ENCODE data around the gene SSBP2. TPM values are rescaled to one million over a fixed set of nuclear protein-coding genes. Genes with fewer than 3 reads are reported as not detected.

SSBP2 gene
- total RNA-seq, 2 donors from 2014 or later, result 25.1 to 26.9 TPM

GRCh38 chr5:81708889-81709288 lies 42.0 kb downstream of the SSBP2 start:
- Histone ChIP-seq H3K4me3 (no peak overlapping the region), H3K27me3 (replicated peaks; ENCODE audit: insufficient read depth) (no peaks in the 10 kb centered on the region), H3K9me3 (no peaks in the 10 kb centered on the region), H3K27ac (no peak overlapping the region), H3K4me1 (replicated peaks) (no peaks in the 10 kb centered on the region), H3K36me3 (no peaks in the 10 kb centered on the region)
- TF ChIP-seq POLR2A (IDR thresholded peaks at IDR 0.05) (no peak), POLR2AphosphoS5 (IDR thresholded peaks at IDR 0.05) (no peak), CTCF (IDR thresholded peaks at IDR 0.05) (no peak)
- DNase-seq (ENCODE audit: low spot score), result no peak
- intact Hi-C loops (cut with DNase I), result no loop called here
- 33% methylated on average over 1 of the region's 1 CpG for WGBS

GRCh38 chr5:81703840-81704239 lies 47.1 kb downstream of the SSBP2 start:
- DNase-seq (ENCODE audit: low spot score), result no peak
- no peaks in the 10 kb centered on the region for H3K36me3 ChIP-seq
- no peak for TF ChIP-seq POLR2A (IDR thresholded peaks at IDR 0.05)
- intact Hi-C loops (cut with DNase I), result no loop called here
- 80% methylated on average over 2 of the region's 2 CpGs for WGBS
- H3K27ac ChIP-seq, result no peak overlapping the region
- H3K4me3 ChIP-seq, result no peak overlapping the region
- no peaks in the 10 kb centered on the region for H3K27me3 ChIP-seq (replicated peaks; ENCODE audit: insufficient read depth)
- H3K9me3 ChIP-seq, result no peaks in the 10 kb centered on the region
- no peaks in the 10 kb centered on the region for H3K4me1 ChIP-seq (replicated peaks)

GRCh38 chr5:81700166-81700565 lies 50.7 kb downstream of the SSBP2 start:
- H3K9me3 ChIP-seq, result no peaks in the 10 kb centered on the region
- intact Hi-C loops (cut with DNase I), result no loop called here
- no peak overlapping the region for H3K27ac ChIP-seq
- no peak for DNase-seq (ENCODE audit: low spot score)
- H3K27me3 ChIP-seq (replicated peaks; ENCODE audit: insufficient read depth), result no peaks in the 10 kb centered on the region
- H3K4me1 ChIP-seq (replicated peaks), result no peaks in the 10 kb centered on the region
- H3K36me3 ChIP-seq, result no peaks in the 10 kb centered on the region
- H3K4me3 ChIP-seq, result no peak overlapping the region
- TF ChIP-seq POLR2A (IDR thresholded peaks at IDR 0.05) (no peak), CTCF (IDR thresholded peaks at IDR 0.05) (no peak), POLR2AphosphoS5 (IDR thresholded peaks at IDR 0.05) (no peak)

- Histone ChIP-seq H3K36me3 (no peaks in the 10 kb centered on the region), H3K27ac (no peak overlapping the region), H3K4me3 (no peak overlapping the region), H3K27me3 (replicated peaks; ENCODE audit: insufficient read depth) (no peaks in the 10 kb centered on the region), H3K4me1 (replicated peaks) (no peaks in the 10 kb centered on the region), H3K9me3 (no peaks in the 10 kb centered on the region)
- intact Hi-C loops (cut with DNase I), result no loop called here
- DNase-seq (ENCODE audit: low spot score), result no peak
- WGBS, result 85% methylated on average over 2 of the region's 2 CpGs
- TF ChIP-seq CTCF (IDR thresholded peaks at IDR 0.05), result no peak
- TF ChIP-seq POLR2AphosphoS5 (IDR thresholded peaks at IDR 0.05), result no peak
- TF ChIP-seq POLR2A (IDR thresholded peaks at IDR 0.05), result no peak
Measured at GRCh38 chr5:81698813-81699212, 52.1 kb downstream of the SSBP2 start.

- Histone ChIP-seq H3K27ac (no peak overlapping the region), H3K9me3 (no peaks in the 10 kb centered on the region), H3K4me3 (no peak overlapping the region), H3K27me3 (replicated peaks; ENCODE audit: insufficient read depth) (no peaks in the 10 kb centered on the region), H3K4me1 (replicated peaks) (no peaks in the 10 kb centered on the region), H3K36me3 (no peaks in the 10 kb centered on the region)
- intact Hi-C loops (cut with DNase I), result no loop called here
- no peak for DNase-seq (ENCODE audit: low spot score)
- 71% methylated on average over 9 of the region's 9 CpGs for WGBS
- TF ChIP-seq POLR2A (IDR thresholded peaks at IDR 0.05), result no peak
- no peak for TF ChIP-seq POLR2AphosphoS5 (IDR thresholded peaks at IDR 0.05)
- no peak for TF ChIP-seq CTCF (IDR thresholded peaks at IDR 0.05)
Measured at GRCh38 chr5:81696418-81697397, 54.2 kb downstream of the SSBP2 start.

Data from prostate gland (tissue), 2 donors.